ENCODE data around the gene C14orf180.

Gene C14orf180

GRCh38 chr14:104595116-104595675 lies 15.6 kb downstream of the C14orf180 start:
- no peak overlapping the region for H3K4me3 ChIP-seq (ENCODE audit: low read depth, low read length)
- TF ChIP-seq, protein P1, sequence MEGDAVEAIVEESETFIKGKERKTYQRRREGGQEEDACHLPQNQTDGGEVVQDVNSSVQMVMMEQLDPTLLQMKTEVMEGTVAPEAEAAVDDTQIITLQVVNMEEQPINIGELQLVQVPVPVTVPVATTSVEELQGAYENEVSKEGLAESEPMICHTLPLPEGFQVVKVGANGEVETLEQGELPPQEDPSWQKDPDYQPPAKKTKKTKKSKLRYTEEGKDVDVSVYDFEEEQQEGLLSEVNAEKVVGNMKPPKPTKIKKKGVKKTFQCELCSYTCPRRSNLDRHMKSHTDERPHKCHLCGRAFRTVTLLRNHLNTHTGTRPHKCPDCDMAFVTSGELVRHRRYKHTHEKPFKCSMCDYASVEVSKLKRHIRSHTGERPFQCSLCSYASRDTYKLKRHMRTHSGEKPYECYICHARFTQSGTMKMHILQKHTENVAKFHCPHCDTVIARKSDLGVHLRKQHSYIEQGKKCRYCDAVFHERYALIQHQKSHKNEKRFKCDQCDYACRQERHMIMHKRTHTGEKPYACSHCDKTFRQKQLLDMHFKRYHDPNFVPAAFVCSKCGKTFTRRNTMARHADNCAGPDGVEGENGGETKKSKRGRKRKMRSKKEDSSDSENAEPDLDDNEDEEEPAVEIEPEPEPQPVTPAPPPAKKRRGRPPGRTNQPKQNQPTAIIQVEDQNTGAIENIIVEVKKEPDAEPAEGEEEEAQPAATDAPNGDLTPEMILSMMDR (conservative IDR thresholded peaks at IDR 0.05; ENCODE audit: low read depth, low read length) = no peak
- no peak for DNase-seq (ENCODE audit: low read depth)

- TF ChIP-seq, protein P1 (conservative IDR thresholded peaks at IDR 0.05; ENCODE audit: low read depth, low read length) = no peak
- H3K4me3 ChIP-seq (ENCODE audit: low read depth, low read length) = no peak overlapping the region
- DNase-seq (ENCODE audit: low read depth) = no peak
Observed at GRCh38 chr14:104595911-104596450, 16.4 kb downstream of the C14orf180 start.

- no peak for DNase-seq (ENCODE audit: low read depth)
- no peak overlapping the region for H3K4me3 ChIP-seq (ENCODE audit: low read depth, low read length)
- TF ChIP-seq, protein P1 (conservative IDR thresholded peaks at IDR 0.05; ENCODE audit: low read depth, low read length) = no peak
Observed at GRCh38 chr14:104596451-104596918, 16.9 kb downstream of the C14orf180 start.

DNA sequence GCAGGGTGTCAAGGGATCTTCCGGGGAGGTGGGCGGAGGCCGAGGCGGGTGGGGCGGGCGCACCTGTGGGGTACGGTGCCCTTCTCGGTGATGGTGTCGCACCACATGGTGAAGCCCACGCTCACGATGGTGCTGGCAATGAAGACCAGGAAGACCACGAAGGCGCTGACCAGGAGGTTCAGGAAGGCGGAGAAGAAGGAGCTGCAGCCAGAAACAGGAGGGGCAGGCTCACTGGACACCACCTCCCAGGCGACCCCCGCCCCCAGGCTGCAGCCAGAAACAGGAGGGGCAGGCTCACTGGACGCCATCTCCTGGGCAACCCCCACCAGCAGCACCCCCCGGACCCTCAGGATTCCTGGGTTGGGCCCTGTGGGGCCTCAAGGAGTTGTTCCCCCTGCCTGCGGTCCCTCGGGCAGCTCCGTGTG lies 17.4 kb downstream of the C14orf180 start:
- DNase-seq (ENCODE audit: low read depth) = no peak
- no peak overlapping the region for H3K4me3 ChIP-seq (ENCODE audit: low read depth, low read length)
- TF ChIP-seq, protein P1 (conservative IDR thresholded peaks at IDR 0.05; ENCODE audit: low read depth, low read length) = no peak

DNA sequence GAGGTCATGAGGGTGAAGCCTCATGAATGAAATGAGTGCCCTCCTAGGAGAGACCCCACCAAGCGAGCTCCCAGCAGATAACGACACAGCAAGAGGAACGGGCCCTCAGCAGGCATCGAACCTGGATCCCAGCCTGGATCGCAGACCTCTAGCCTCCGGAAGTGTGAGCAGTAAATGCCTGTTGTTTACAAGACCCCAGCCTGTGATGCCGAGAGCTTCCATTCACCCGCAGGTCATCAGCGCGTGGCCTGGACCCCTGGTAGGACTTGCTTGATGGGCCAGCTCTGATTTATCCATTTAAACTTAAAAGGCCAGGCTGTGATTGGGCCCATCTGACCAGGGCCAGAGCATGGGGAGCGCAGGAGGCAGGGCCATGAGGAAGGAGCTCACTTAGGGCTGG lies 18.0 kb downstream of the C14orf180 start:
- H3K4me3 ChIP-seq (ENCODE audit: low read depth, low read length) = no peak overlapping the region
- DNase-seq (ENCODE audit: low read depth) = no peak
- TF ChIP-seq, protein P1 (conservative IDR thresholded peaks at IDR 0.05; ENCODE audit: low read depth, low read length) = no peak

GRCh38 chr14:104598039-104598909 lies 18.7 kb downstream of the C14orf180 start:
- TF ChIP-seq, protein P1 (conservative IDR thresholded peaks at IDR 0.05; ENCODE audit: low read depth, low read length) = no peak
- H3K4me3 ChIP-seq (ENCODE audit: low read depth, low read length) = no peak overlapping the region
- no peak for DNase-seq (ENCODE audit: low read depth)
